22Rv1 (cell line): Measurements from ENCODE around the gene PXDN.

Experiments
- CTCF ChIP-seq: fragments of 450-650 bp; IDR thresholded peaks from 2 replicates; pipeline ENCODE4 v1.5.1; 2017; ENCODE audit warnings: mild to moderate bottlenecking
- ZFX ChIP-seq: fragments of 450-650 bp; IDR thresholded peaks from 2 replicates; pipeline ENCODE4 v1.6.1; 2017; ENCODE audit warnings: antibody characterized with exemption, borderline replicate concordance

- no peak for TF ChIP-seq CTCF
- no peak for TF ChIP-seq ZFX
These were observed 43.3 kb downstream of the PXDN start for GRCh38 chr2:1701020-1701419.
